Fibroblast of skin of abdomen (primary cell): ENCODE measurements around the gene EIF4A3.
"Not testable (repeated sequence)": the region's sequence is repeated elsewhere in the genome, so short reads cannot be mapped to it uniquely, and the experiment has no call there.

Source experiments
- DNase-seq: peaks from one replicate; pipeline ENCODE4 v3.0.0-alpha.2; 2013

EIF4A3 gene

GRCh38 chr17:80171681-80172080 lies 24.8 kb upstream of the EIF4A3 start:
- DNase-seq: no peak

GRCh38 chr17:80169784-80170500 lies 23.0 kb upstream of the EIF4A3 start, which contains the start of gene CARD14:
CARD14 (plus strand) TSS chr17:80170030; CDS start chr17:80181439, 11,409 bp downstream.
- DNase-seq: no peak

GRCh38 chr17:80169107-80169506 lies 22.2 kb upstream of the EIF4A3 start:
- no peak for DNase-seq

- no peak for DNase-seq
Measured at GRCh38 chr17:80168371-80168770, 21.4 kb upstream of the EIF4A3 start.

GRCh38 chr17:80166446-80166845 lies 19.5 kb upstream of the EIF4A3 start:
- DNase-seq: no peak

- no peak for DNase-seq
Measured at GRCh38 chr17:80164185-80164584, 17.3 kb upstream of the EIF4A3 start.

GRCh38 chr17:80163336-80163735 lies 16.4 kb upstream of the EIF4A3 start:
- no peak for DNase-seq

- no peak for DNase-seq
Measured at GRCh38 chr17:80160536-80160935, 13.6 kb upstream of the EIF4A3 start.

- DNase-seq: no peak
Measured at GRCh38 chr17:80158846-80159245, 11.9 kb upstream of the EIF4A3 start.

GRCh38 chr17:80155600-80155999 lies 8.7 kb upstream of the EIF4A3 start:
- not testable (repeated sequence) for DNase-seq

- no peak for DNase-seq
Measured at GRCh38 chr17:80154166-80154565, 7.2 kb upstream of the EIF4A3 start.

GRCh38 chr17:80153004-80153403 lies 6.1 kb upstream of the EIF4A3 start:
- no peak for DNase-seq

GRCh38 chr17:80152081-80152702 lies 5.3 kb upstream of the EIF4A3 start:
- peak; percentile 43 for DNase-seq

GRCh38 chr17:80151333-80151732 lies 4.4 kb upstream of the EIF4A3 start:
- DNase-seq: peak; percentile 73

- no peak for DNase-seq
Measured at GRCh38 chr17:80146121-80147034, 550 bp downstream of the EIF4A3 start.

- no peak for DNase-seq
Measured at GRCh38 chr17:80145076-80146075, 1.6 kb downstream of the EIF4A3 start.

- no peak for DNase-seq
Measured at GRCh38 chr17:80142929-80143328, 4.0 kb downstream of the EIF4A3 start.

GRCh38 chr17:80141463-80142165 lies 5.3 kb downstream of the EIF4A3 start:
- DNase-seq: no peak

GRCh38 chr17:80138856-80139426 lies 8.0 kb downstream of the EIF4A3 start:
- no peak for DNase-seq

- no peak for DNase-seq
Measured at GRCh38 chr17:80137131-80137530, 9.8 kb downstream of the EIF4A3 start.

- DNase-seq: no peak
Measured at GRCh38 chr17:80133626-80133970, 13.3 kb downstream of the EIF4A3 start.
